ENCODE results near the gene C17orf58.
"Not testable (repeated sequence)": the region's sequence is repeated elsewhere in the genome, so short reads cannot be mapped to it uniquely, and the experiment has no call there.

C17orf58 gene

GRCh38 chr17:67992548-67993152 lies 3.6 kb downstream of the C17orf58 start:
- DNase-seq (ENCODE audit: low spot score) = no peak
- no peak for TF ChIP-seq CTCF (IDR thresholded peaks at IDR 0.05; ENCODE audit: borderline replicate concordance, control extremely low read depth, extremely low read depth, insufficient read depth, missing control alignments)
- in situ Hi-C loops (cut with MboI; ENCODE audit: low sequenced_read_pairs, unreplicated experiment) = no loop called here

- in situ Hi-C loops (cut with MboI; ENCODE audit: low sequenced_read_pairs, unreplicated experiment) = no loop called here
- no peak for DNase-seq (ENCODE audit: low spot score)
- no peak for TF ChIP-seq CTCF (IDR thresholded peaks at IDR 0.05; ENCODE audit: borderline replicate concordance, control extremely low read depth, extremely low read depth, insufficient read depth, missing control alignments)
Observed at GRCh38 chr17:67990909-67991308, 5.4 kb downstream of the C17orf58 start.

GRCh38 chr17:67983383-67983688 lies 12.9 kb downstream of the C17orf58 start:
- in situ Hi-C loops (cut with MboI; ENCODE audit: low sequenced_read_pairs, unreplicated experiment) = no loop called here
- no peak for DNase-seq (ENCODE audit: low spot score)
- no peak for TF ChIP-seq CTCF (IDR thresholded peaks at IDR 0.05; ENCODE audit: borderline replicate concordance, control extremely low read depth, extremely low read depth, insufficient read depth, missing control alignments)

- in situ Hi-C loops (cut with MboI; ENCODE audit: low sequenced_read_pairs, unreplicated experiment) = no loop called here
- DNase-seq (ENCODE audit: low spot score) = no peak
- TF ChIP-seq CTCF (IDR thresholded peaks at IDR 0.05; ENCODE audit: borderline replicate concordance, control extremely low read depth, extremely low read depth, insufficient read depth, missing control alignments) = no peak
Observed at GRCh38 chr17:67982686-67983382, 13.4 kb downstream of the C17orf58 start.

GRCh38 chr17:67982034-67982640 lies 14.1 kb downstream of the C17orf58 start:
- no peak for DNase-seq (ENCODE audit: low spot score)
- in situ Hi-C loops (cut with MboI; ENCODE audit: low sequenced_read_pairs, unreplicated experiment) = no loop called here
- TF ChIP-seq CTCF (IDR thresholded peaks at IDR 0.05; ENCODE audit: borderline replicate concordance, control extremely low read depth, extremely low read depth, insufficient read depth, missing control alignments) = no peak

GRCh38 chr17:67980883-67981282 lies 15.4 kb downstream of the C17orf58 start:
- in situ Hi-C loops (cut with MboI; ENCODE audit: low sequenced_read_pairs, unreplicated experiment); DNase-seq (ENCODE audit: low spot score): not testable (repeated sequence)

GRCh38 chr17:67980456-67980855 lies 15.8 kb downstream of the C17orf58 start:
- no peak for DNase-seq (ENCODE audit: low spot score)
- in situ Hi-C loops (cut with MboI; ENCODE audit: low sequenced_read_pairs, unreplicated experiment) = no loop called here
- TF ChIP-seq CTCF (IDR thresholded peaks at IDR 0.05; ENCODE audit: borderline replicate concordance, control extremely low read depth, extremely low read depth, insufficient read depth, missing control alignments) = no peak

GRCh38 chr17:67976306-67976705 lies 20.0 kb downstream of the C17orf58 start:
- DNase-seq (ENCODE audit: low spot score) = not testable (repeated sequence)

More at GRCh38 chr17:67976306-67976705, 20.0 kb downstream of the C17orf58 start:
- in situ Hi-C loops (cut with MboI; ENCODE audit: low sequenced_read_pairs, unreplicated experiment) = not testable (repeated sequence)

Data from GM13976 (cell line).